ENCODE results near the gene PLD1. TPM values are rescaled to one million over a fixed set of nuclear protein-coding genes. Genes with fewer than 3 reads are reported as not detected.

PLD1 gene
- total and polyA plus RNA-seq, 10 of the 15 experiments (the other 5 are each of a cell fraction or from before 2014, with no cell fraction given): 2.9 to 108 (median 3.6) TPM

DNA sequence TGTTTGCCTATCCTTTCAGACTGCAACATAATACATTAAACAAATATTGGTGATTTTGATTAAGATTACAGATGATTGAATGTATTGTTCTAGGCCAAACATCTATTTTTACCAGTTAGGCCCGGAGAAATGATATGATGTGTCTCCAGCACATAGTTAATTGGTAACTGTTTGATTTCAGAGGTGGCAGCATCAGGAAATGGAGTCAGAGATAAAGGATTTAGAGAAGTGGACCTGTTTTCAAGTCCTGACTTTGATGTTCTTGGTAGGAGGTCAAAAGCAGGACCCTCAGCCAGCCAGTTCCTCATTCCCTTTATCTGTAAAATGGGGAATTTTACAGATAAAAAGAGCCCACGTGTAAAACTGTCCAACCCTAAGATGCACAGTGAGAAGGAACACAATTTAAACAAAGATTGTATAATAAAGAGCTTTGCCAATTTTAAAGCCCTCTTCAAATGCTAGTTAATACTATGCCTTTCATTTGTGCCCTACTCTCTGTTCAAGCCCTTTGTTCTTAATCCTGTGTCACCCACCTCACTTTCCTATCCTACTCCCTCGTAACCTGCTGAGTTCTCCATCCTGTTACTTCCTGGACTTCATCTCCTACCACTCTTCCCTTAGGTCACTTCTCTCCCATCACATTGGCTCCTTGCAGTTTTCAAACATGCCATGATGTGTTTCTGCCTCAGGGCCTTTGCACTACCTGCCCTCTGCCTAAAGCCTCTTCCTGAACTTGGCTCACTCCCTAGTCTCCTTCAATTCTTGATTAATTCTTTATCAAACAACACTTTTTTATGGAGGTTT, 35.4 kb upstream of the PLD1 start:
- Histone ChIP-seq H3K9ac (ENCODE audit: control insufficient read depth, insufficient read depth, low read length) (no peak overlapping the region), H3K36me3 (ENCODE audit: control insufficient read depth in 2 of 2, insufficient read depth in 2 of 2, low read length in 1 of 2) (no peaks in the 10 kb centered on the region), H3K4me3 (no peak overlapping the region), H3K4me1 (ENCODE audit: control insufficient read depth, insufficient read depth, low read length) (peaks cover 13% of the 10 kb centered on the region), H3K79me2 (ENCODE audit: control insufficient read depth, insufficient read depth, low read length) (no peaks in the 10 kb centered on the region), H3K27me3 (replicated peaks in 1 of 2; ENCODE audit: control insufficient read depth in 2 of 2, insufficient read depth in 2 of 2, low read length in 1 of 2) (no peaks in the 10 kb centered on the region), H3K9me3 (replicated peaks; ENCODE audit: control insufficient read depth, insufficient read depth, low read length) (no peaks in the 10 kb centered on the region), H4K20me1 (ENCODE audit: control insufficient read depth, insufficient read depth) (no peaks in the 10 kb centered on the region), H3K4me2 (ENCODE audit: control insufficient read depth, insufficient read depth) (no peak overlapping the region), H3K27ac (ENCODE audit: control insufficient read depth, insufficient read depth) (no peak overlapping the region), H2AFZ (ENCODE audit: control insufficient read depth, low read depth, low read length) (no peak overlapping the region)
- ChIA-PET CTCF (interaction anchor here (0.6 kb wide), 1 partner anchor 1008 kb away, joined by 3 read pairs; no protein-coding TSS in a partner anchor), SMC1A (ENCODE audit: uncharacterized antibody, unreplicated experiment) (no interaction called here), POLR2A (no interaction called here), RAD21 (ENCODE audit: unreplicated experiment) (no interaction called here)
- intact Hi-C loops (cut with micrococcal nuclease; ENCODE audit: unreplicated experiment) (loop anchor here (5.0 to 10.0 kb wide), 3 partner anchors 189 to 497 kb away; partner anchors contain the start of gene FNDC3B), in situ Hi-C loops (cut with MboI) (no loop called here)
- FAIRE-seq (no peak), ATAC-seq (peak; percentile 16; the same call in 1 of the 3 replicates), DNase-seq (ENCODE audit: low read depth, low spot score) (no peak)
- WGBS (ENCODE audit: insufficient coverage, insufficient replicate concordance, low lambda C conversion rate, missing lambda C conversion rate): 40% methylated on average over 3 of the region's 3 CpGs
- TF ChIP-seq RFX5 (IDR thresholded peaks at IDR 0.05; ENCODE audit: low read depth, low read length) (no peak), SMARCA5 (IDR thresholded peaks at IDR 0.05) (no peak)
- no TSS peak for BruUV-seq (replicated peaks)

DNA sequence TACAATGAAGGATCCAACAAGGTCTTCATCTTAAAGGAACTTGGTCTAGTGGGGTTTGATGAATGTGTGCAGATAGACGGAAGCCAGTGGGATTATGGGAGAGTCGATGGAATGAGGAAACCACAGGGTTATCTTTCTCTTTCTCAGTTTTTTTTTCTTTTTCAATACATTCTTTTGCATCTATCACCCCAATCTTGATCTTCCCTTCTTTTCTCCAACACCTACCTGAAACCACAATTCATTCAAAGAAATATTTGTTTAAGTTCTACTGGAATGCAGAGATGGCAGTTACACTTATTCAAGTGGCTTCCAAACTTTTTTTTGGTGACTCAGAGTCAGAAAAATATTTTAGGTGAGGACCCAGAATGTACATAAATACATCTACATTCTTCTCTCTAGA, 34.6 kb upstream of the PLD1 start:
- H3K27ac ChIP-seq (ENCODE audit: control insufficient read depth, insufficient read depth): no peak overlapping the region
- H3K79me2 ChIP-seq (ENCODE audit: control insufficient read depth, insufficient read depth, low read length): no peaks in the 10 kb centered on the region
- FAIRE-seq (no peak), DNase-seq (ENCODE audit: low read depth, low spot score) (no peak), ATAC-seq (no peak)
- ChIA-PET CTCF (interaction anchor here (2.0 kb wide), 1 partner anchor 72 kb away, joined by 5 read pairs; no protein-coding TSS in a partner anchor), POLR2A (no interaction called here), RAD21 (ENCODE audit: unreplicated experiment) (no interaction called here), SMC1A (ENCODE audit: uncharacterized antibody, unreplicated experiment) (no interaction called here)
- 78% methylated on average over 2 of the region's 2 CpGs for WGBS (ENCODE audit: insufficient coverage, insufficient replicate concordance, low lambda C conversion rate, missing lambda C conversion rate)
- intact Hi-C loops (cut with micrococcal nuclease; ENCODE audit: unreplicated experiment): loop anchor here (5.0 to 10.0 kb wide), 3 partner anchors 190 to 497 kb away; partner anchors contain the start of gene FNDC3B
- TF ChIP-seq MEF2B (IDR thresholded peaks at IDR 0.05; ENCODE audit: partially characterized antibody, poor library complexity, severe bottlenecking) (no peak), ZSCAN29 (IDR thresholded peaks at IDR 0.05) (no peak), TAF1 (IDR thresholded peaks at IDR 0.05; ENCODE audit: borderline replicate concordance, low read depth, low read length) (no peak), HCFC1 (IDR thresholded peaks at IDR 0.05; ENCODE audit: low read length) (no peak), SUPT20H (IDR thresholded peaks at IDR 0.05; ENCODE audit: borderline replicate concordance, control insufficient read depth, low read depth, low read length) (no peak), NRF1 (conservative IDR thresholded peaks at IDR 0.05; ENCODE audit: low read depth, low read length) (no peak)
- TF ChIP-seq, protein P1, sequence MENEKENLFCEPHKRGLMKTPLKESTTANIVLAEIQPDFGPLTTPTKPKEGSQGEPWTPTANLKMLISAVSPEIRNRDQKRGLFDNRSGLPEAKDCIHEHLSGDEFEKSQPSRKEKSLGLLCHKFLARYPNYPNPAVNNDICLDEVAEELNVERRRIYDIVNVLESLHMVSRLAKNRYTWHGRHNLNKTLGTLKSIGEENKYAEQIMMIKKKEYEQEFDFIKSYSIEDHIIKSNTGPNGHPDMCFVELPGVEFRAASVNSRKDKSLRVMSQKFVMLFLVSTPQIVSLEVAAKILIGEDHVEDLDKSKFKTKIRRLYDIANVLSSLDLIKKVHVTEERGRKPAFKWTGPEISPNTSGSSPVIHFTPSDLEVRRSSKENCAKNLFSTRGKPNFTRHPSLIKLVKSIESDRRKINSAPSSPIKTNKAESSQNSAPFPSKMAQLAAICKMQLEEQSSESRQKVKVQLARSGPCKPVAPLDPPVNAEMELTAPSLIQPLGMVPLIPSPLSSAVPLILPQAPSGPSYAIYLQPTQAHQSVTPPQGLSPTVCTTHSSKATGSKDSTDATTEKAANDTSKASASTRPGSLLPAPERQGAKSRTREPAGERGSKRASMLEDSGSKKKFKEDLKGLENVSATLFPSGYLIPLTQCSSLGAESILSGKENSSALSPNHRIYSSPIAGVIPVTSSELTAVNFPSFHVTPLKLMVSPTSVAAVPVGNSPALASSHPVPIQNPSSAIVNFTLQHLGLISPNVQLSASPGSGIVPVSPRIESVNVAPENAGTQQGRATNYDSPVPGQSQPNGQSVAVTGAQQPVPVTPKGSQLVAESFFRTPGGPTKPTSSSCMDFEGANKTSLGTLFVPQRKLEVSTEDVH (IDR thresholded peaks at IDR 0.05; ENCODE audit: low read depth, partially characterized antibody): no peak
- H3K36me3 ChIP-seq (ENCODE audit: control insufficient read depth in 2 of 2, insufficient read depth in 2 of 2, low read length in 1 of 2): no peaks in the 10 kb centered on the region
- no TSS peak for BruUV-seq (replicated peaks)
- no peaks in the 10 kb centered on the region for H3K9me3 ChIP-seq (replicated peaks; ENCODE audit: control insufficient read depth, insufficient read depth, low read length)
- no peak overlapping the region for H2AFZ ChIP-seq (ENCODE audit: control insufficient read depth, low read depth, low read length)
- no peak overlapping the region for H3K9ac ChIP-seq (ENCODE audit: control insufficient read depth, insufficient read depth, low read length)
- no peak overlapping the region for H3K4me2 ChIP-seq (ENCODE audit: control insufficient read depth, insufficient read depth)
- H4K20me1 ChIP-seq (ENCODE audit: control insufficient read depth, insufficient read depth): no peaks in the 10 kb centered on the region
- H3K27me3 ChIP-seq (replicated peaks in 1 of 2; ENCODE audit: control insufficient read depth in 2 of 2, insufficient read depth in 2 of 2, low read length in 1 of 2): no peaks in the 10 kb centered on the region
- H3K4me3 ChIP-seq: no peak overlapping the region
- in situ Hi-C loops (cut with MboI): no loop called here
- peaks cover 13% of the 10 kb centered on the region for H3K4me1 ChIP-seq (ENCODE audit: control insufficient read depth, insufficient read depth, low read length)

All from GM12878 (cell line).